Mammary epithelial cell (primary cell): ENCODE data around the gene LIPN.

Experiments
- EZH2 ChIP-seq: IDR thresholded peaks from 2 replicates; pipeline ENCODE4 v1.6.1; 2012; ENCODE audit warnings: low read length, inconsistent platforms, borderline replicate concordance
- TF ChIP-seq, protein P1 (sequence below), 2 donors: IDR thresholded peaks in 1 of 2; conservative IDR thresholded peaks in 1 of 2; 2 replicates each; pipeline ENCODE4 v1.5.1; 2011 to 2012; ENCODE audit warnings: inconsistent platforms in 2 of 2, low read length in 2 of 2, mild to moderate bottlenecking in 2 of 2, control low read depth in 1 of 2, low read depth in 1 of 2; ENCODE audit not compliant: insufficient read depth in 1 of 2; ENCODE audit errors: extremely low read depth in 1 of 2

- TF ChIP-seq, protein P1, sequence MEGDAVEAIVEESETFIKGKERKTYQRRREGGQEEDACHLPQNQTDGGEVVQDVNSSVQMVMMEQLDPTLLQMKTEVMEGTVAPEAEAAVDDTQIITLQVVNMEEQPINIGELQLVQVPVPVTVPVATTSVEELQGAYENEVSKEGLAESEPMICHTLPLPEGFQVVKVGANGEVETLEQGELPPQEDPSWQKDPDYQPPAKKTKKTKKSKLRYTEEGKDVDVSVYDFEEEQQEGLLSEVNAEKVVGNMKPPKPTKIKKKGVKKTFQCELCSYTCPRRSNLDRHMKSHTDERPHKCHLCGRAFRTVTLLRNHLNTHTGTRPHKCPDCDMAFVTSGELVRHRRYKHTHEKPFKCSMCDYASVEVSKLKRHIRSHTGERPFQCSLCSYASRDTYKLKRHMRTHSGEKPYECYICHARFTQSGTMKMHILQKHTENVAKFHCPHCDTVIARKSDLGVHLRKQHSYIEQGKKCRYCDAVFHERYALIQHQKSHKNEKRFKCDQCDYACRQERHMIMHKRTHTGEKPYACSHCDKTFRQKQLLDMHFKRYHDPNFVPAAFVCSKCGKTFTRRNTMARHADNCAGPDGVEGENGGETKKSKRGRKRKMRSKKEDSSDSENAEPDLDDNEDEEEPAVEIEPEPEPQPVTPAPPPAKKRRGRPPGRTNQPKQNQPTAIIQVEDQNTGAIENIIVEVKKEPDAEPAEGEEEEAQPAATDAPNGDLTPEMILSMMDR (conservative IDR thresholded peaks at IDR 0.05 in 1 of 2, IDR thresholded peaks at IDR 0.05 in 1 of 2; ENCODE audit: extremely low read depth in 1 of 2, insufficient read depth in 1 of 2, low read depth in 1 of 2, low read length in 2 of 2) = no peak
- no peak for TF ChIP-seq EZH2
These were observed 49.8 kb downstream of the LIPN start for GRCh38 chr10:88809621-88810020.
